Liver (tissue), 3 donors: ENCODE data around the gene THRB.

Experiments
- ATF3 ChIP-seq: IDR thresholded peaks from 2 replicates; pipeline ENCODE4 v1.6.1; 2016; ENCODE audit warnings: antibody characterized with exemption
- JUND ChIP-seq, 2 donors: IDR thresholded peaks; 2 replicates each; pipeline ENCODE4 v1.6.1; 2016; ENCODE audit warnings: antibody characterized with exemption in 2 of 2
- TF ChIP-seq, protein P1 (sequence below): fragments of 150-350 bp; IDR thresholded peaks from 2 replicates; pipeline ENCODE4 v1.5.1; 2017; ENCODE audit warnings: improper control_type of control experiment, low read depth, low read length; ENCODE audit not compliant: missing input control
- donor health status: healthy.
- donor health status: healthy.

- no peak for TF ChIP-seq ATF3
- TF ChIP-seq, protein P1, sequence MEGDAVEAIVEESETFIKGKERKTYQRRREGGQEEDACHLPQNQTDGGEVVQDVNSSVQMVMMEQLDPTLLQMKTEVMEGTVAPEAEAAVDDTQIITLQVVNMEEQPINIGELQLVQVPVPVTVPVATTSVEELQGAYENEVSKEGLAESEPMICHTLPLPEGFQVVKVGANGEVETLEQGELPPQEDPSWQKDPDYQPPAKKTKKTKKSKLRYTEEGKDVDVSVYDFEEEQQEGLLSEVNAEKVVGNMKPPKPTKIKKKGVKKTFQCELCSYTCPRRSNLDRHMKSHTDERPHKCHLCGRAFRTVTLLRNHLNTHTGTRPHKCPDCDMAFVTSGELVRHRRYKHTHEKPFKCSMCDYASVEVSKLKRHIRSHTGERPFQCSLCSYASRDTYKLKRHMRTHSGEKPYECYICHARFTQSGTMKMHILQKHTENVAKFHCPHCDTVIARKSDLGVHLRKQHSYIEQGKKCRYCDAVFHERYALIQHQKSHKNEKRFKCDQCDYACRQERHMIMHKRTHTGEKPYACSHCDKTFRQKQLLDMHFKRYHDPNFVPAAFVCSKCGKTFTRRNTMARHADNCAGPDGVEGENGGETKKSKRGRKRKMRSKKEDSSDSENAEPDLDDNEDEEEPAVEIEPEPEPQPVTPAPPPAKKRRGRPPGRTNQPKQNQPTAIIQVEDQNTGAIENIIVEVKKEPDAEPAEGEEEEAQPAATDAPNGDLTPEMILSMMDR, result no peak
- TF ChIP-seq JUND (IDR thresholded peaks at IDR 0.05), result no peak
These were observed 374.2 kb downstream of the THRB start for GRCh38 chr3:24120434-24120833.
